Glomerular endothelial cell (primary cell): ENCODE results near the gene CUEDC1. TPM values are rescaled to one million over a fixed set of nuclear protein-coding genes. Genes with fewer than 3 reads are reported as not detected.
A peak's percentile ranks its signal among the peaks of the same experiment; 100 is the strongest.
"Not testable (repeated sequence)": the region's sequence is repeated elsewhere in the genome, so short reads cannot be mapped to it uniquely, and the experiment has no call there.

ENCODE experiments used
- DNase-seq: peaks from one replicate; pipeline ENCODE4 v3.0.0-alpha.2; 2011; ENCODE audit warnings: low read depth, low spot score; ENCODE audit errors: extremely low read depth
- total RNA-seq: library from RNA; depleted of rRNA; stranded (reverse); fragments of >200 nt; gene quantifications from 2 replicates; pipeline ENCODE4 v1.2.3, GENCODE V29; 2015

The CUEDC1 gene
- total RNA-seq, 1 donor from 2014 or later = 19.8 TPM

DNA sequence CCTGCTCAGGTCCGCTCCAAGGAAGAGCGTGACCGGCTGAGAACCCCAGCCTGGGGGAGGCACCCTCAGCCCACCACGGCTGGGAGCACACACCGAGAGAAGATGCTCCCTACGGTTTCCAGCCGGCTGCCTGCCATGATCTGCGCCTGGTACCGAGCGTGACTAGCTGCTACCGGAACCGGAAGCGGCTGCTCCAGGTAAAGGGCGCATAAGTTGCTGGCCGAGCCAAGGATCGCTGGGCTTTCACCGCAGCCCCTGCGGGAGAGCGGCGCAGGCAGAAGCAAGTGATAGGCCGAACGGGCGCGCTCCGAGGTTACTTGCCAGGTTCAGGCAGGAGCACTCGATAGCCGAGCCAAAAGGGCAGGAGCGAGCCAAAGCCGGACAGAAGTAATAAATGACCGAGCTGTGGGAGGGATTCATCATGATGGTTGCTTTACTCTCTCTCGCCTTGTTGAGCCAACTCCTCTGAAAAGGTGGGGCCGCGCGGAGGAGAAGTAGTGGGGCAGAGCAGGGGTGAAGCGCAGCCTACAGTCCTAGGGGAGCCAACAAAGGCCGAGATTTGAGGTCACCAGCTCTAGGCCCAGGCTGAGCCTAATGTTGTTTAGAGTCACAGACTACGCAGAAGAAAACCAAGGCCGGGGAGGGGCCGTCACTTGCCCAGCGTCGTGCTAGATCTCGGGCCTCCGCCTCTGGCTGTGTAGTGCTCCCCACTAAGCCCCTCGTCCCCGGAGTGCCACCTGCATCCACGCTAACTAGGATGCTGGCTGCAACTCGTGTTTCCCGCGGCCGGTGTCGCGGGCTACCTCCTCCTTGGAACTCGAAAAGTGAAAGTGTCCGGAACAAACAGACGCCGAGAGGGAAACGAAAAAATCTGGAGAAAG lies 105.1 kb downstream of the CUEDC1 start, which contains the start of gene MRPS23:
MRPS23 (minus strand) TSS at position 171 of the 881 bp plus-strand sequence; CDS start at position 137, 34 bp downstream.
- DNase-seq = peak; percentile 92

- no peak for DNase-seq
These were observed 105.9 kb downstream of the CUEDC1 start for GRCh38 chr17:57849163-57849873.

GRCh38 chr17:57846056-57846945 lies 108.9 kb downstream of the CUEDC1 start:
- DNase-seq = not testable (repeated sequence)

GRCh38 chr17:57842280-57842679 lies 112.9 kb downstream of the CUEDC1 start:
- DNase-seq = no peak

DNA sequence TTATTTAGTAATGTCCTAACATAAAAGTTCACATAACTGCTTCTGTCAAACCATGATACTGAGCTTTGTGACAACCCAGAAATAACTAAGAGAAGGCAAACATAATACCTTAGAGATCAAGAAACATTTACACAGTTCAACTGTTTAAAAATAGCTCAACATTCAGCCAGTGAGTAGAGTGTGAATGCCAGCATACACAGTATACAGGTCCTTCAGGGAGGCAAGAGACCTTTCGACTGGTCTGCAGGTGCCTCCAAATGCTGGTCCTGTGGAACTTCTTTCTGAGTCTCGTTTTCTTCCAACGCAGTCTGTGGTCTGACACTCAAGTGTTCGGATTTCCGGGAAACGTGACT lies 115.7 kb downstream of the CUEDC1 start:
- DNase-seq = no peak

DNA sequence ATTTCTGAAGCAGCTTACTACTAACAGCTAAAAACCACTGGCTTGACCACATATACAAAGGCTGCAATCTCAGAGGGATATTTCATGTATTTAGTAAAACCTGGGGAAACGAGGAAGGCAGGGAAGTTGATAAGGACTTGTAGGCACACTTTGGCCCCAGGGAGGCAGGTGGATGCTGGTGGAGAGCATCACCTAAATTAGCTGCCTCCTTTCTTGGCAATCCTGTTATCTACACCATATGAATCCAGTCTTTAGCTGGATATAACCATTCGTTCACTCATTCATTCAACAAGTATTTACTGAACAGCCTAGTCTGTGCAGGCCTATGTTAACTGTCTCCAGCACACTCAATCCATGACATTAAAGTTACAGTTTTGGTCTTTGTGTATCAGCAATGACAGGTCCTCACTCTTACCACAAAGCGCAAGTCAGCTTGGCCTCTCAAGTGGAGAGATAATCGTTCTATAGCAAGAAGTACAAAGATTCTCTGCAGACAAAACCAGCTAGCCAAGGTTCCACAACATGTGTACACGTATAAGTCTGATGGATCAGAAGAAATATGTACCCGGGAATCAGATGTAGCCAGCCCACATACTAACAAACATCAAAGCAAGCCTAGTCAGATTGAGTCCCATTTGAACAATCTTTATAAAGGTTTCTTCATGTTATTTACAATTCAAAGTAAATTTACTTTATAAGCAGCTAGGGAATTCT lies 116.2 kb downstream of the CUEDC1 start:
- DNase-seq = no peak

DNA sequence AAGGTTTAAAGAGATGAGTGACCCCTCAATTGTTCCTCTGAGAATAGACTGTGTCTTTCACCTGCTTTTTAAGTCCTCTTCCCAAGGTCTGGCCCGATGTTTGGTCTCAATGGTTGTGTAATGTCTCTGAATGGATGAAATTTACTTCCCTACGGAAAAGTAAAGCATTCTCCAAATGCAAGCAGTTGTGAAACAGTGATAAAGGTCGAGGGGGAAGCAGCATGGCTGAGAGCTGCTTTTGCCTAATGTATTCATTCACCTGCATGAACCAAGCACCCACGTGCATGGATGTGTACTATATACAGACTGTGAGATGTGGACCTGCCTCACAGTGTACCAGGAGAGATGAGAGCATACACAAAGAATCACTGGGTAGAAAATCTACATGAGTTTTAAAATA lies 116.8 kb downstream of the CUEDC1 start:
- DNase-seq = no peak

DNA sequence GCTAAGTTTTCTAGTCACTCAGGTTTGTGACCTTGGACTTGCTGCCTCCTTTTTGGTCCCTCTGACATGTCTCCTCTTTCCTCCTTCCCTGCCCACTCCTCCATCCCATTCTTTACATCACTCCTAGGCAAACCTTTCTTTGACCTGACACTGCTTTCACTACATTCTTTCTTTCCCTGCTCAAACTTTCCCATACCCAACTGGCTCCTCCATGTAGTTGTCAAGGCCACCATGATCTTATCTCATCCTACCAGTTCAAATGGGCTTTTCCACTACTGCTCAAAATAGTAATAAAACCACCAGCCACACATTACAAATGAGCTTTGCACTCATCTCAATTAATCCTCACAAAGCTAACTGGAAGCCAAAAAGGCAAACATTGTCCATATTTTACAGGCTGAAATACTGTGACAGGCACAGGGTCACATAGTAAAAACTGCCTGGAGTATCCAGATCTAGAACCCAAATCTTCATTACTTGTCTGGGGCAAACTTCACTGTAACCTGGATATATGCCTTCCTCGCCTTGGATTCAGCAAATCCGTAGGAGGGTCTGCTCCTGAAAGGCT lies 119.8 kb downstream of the CUEDC1 start:
- no peak for DNase-seq

GRCh38 chr17:57834146-57834741 lies 121.0 kb downstream of the CUEDC1 start:
- DNase-seq = no peak

GRCh38 chr17:57833179-57833939 lies 121.9 kb downstream of the CUEDC1 start:
- peak; percentile 56 for DNase-seq

- no peak for DNase-seq
These were observed 122.7 kb downstream of the CUEDC1 start for GRCh38 chr17:57832314-57833178.

- DNase-seq = no peak
These were observed 124.3 kb downstream of the CUEDC1 start for GRCh38 chr17:57830880-57831279.

- DNase-seq = no peak
These were observed 131.5 kb downstream of the CUEDC1 start for GRCh38 chr17:57823469-57824401.

DNA sequence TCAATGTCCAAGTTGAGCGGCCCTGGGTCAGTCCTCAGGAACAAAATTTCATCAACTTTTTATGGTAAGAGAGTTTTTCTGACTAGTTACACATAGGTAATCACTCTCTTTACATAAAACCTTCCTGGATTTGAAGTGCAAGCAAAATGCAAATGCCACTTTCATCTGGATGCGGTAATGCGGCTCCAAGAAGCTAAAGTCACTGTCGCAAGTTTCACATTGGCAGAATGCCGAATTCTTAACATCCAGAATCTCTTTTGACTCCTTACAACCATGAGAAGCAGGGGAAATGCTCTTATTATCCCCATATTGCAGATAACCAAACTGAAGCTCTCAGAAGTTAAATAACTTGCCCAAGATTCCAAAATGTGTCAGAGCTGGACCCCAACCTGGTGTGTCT lies 135.3 kb downstream of the CUEDC1 start:
- DNase-seq = no peak

GRCh38 chr17:57819285-57819684 lies 135.9 kb downstream of the CUEDC1 start:
- peak; percentile 3 for DNase-seq

- no peak for DNase-seq
These were observed 137.1 kb downstream of the CUEDC1 start for GRCh38 chr17:57818066-57818465.

GRCh38 chr17:57817299-57817698 lies 137.9 kb downstream of the CUEDC1 start:
- no peak for DNase-seq
